NB4 (cell line): ENCODE results near the gene NPFF.

Source experiments
- CTCF ChIP-seq: IDR thresholded peaks from one replicate; pipeline ENCODE4 v1.5.1; 2012; ENCODE audit warnings: low read depth, low read length
- MAX ChIP-seq: IDR thresholded peaks from 2 replicates; pipeline ENCODE4 v1.6.1; 2011; ENCODE audit warnings: low read depth, low read length
- POLR2A ChIP-seq: IDR thresholded peaks from 2 replicates; pipeline ENCODE4 v1.6.1; 2011; ENCODE audit warnings: mild to moderate bottlenecking; ENCODE audit not compliant: insufficient read length; ENCODE audit errors: extremely low read depth

- TF ChIP-seq CTCF, result no peak
- TF ChIP-seq MAX, result no peak
- TF ChIP-seq POLR2A, result peak; percentile 66
These were observed 7.0 kb downstream of the NPFF start for GRCh38 chr12:53500142-53500775.
